ENCODE results near the gene TSNAXIP1.

DNA sequence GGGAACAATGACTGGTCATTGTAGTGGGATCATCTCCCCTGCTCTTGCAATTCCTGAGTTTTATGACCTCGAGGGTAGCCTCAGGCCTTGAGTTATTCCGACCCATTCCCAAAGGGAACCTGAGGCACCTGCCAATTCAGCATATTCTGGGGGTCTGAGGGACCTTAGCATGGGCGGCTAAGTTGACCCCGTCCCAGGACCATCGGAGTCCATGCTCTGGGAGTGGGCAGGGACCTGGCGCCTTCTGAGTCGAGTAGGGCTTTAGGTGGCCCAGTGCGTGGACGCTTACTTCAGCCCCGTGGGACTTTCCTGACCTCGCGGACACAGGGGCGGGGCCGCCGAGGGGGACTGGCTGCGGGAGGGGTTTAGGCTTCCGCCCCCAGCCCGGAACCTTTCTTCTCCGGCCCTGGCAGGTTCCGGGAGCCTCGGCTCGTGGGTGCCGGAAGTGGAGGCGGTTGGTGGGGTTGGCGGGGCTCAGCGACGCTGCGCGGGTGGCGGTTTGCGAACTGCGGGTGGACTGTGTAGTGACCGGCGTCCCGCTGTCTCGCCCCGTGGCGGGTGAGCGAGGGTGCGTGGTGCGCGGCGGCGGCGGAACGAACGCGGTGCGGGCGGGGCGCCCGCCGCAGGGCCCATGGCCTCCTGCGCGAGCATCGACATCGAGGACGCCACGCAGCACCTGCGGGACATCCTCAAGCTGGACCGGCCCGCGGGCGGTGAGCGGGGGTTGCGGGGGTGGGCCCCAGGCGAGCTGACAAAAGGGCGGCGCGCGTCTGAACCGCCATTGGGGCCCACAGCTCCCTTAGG lies 66.1 kb downstream of the TSNAXIP1 start, which contains the start of gene EDC4:
- no peak for TF ChIP-seq CTCF (IDR thresholded peaks at IDR 0.05; ENCODE audit: low read length)
- TF ChIP-seq EZH2 (optimal IDR thresholded peaks at IDR 0.05; ENCODE audit: low read depth, low read length): no peak
- no peak for TF ChIP-seq EZH2phosphoT487 (IDR thresholded peaks at IDR 0.05; ENCODE audit: low read length)
